ENCODE results near the gene TBX21.

Gene TBX21

GRCh38 chr17:47776330-47777197, 43.5 kb downstream of the TBX21 start:
- peak; percentile 69 to 81 for ATAC-seq

GRCh38 chr17:47778184-47778635, 45.2 kb downstream of the TBX21 start:
- ATAC-seq = no peak

GRCh38 chr17:47781397-47781796, 48.4 kb downstream of the TBX21 start:
- ATAC-seq = no peak

GRCh38 chr17:47785538-47786123, 52.6 kb downstream of the TBX21 start:
- ATAC-seq = no peak

GRCh38 chr17:47789611-47790561, 56.9 kb downstream of the TBX21 start:
- ATAC-seq = peak; percentile 91 to 93

- peak in 1 of 2 donors; percentile 33 for ATAC-seq
Observed at GRCh38 chr17:47791025-47791424, 58.0 kb downstream of the TBX21 start.

- ATAC-seq = no peak
Observed at GRCh38 chr17:47792457-47792856, 59.4 kb downstream of the TBX21 start.

- no peak for ATAC-seq
Observed at GRCh38 chr17:47792979-47793378, 59.9 kb downstream of the TBX21 start.

Measured in activated CD4-positive, CD25-positive, alpha-beta regulatory T cell treated with anti-CD3 and anti-CD28 coated beads, Interleukin-2, amount 50 U/mL, for 24 hours (primary cell).